Panc1 (cell line): ENCODE data around the gene HAGHL. TPM values are rescaled to one million over a fixed set of nuclear protein-coding genes. Genes with fewer than 3 reads are reported as not detected.

Experiments used
- ATAC-seq: fragments of 200-7000 bp; cut with Tn5 transposase; 2 replicates; pipeline ENCODE4 v1.9.1; 2020; ENCODE audit warnings: mild to moderate bottlenecking, moderate library complexity
- BruUV-seq: library from RNA; stranded (reverse); fragments of 400-500 nt; replicated peaks from 2 replicates; lab custom pipeline; 2021; lab: Mats Ljungman, UMichigan
- CTCF ChIA-PET: fragments of 300-600 bp; sonication (Branson Sonifier 250); formaldehyde crosslinking; loops from one replicate; lab custom pipeline; 2022; ENCODE audit warnings: antibody characterized with exemption; lab: Charles Lee
- POLR2A ChIA-PET: fragments of 300-600 bp; sonication (Branson Sonifier 250); formaldehyde crosslinking; loops from one replicate; lab custom pipeline; 2022; ENCODE audit warnings: antibody characterized with exemption; lab: Charles Lee
- DNase-seq: peaks from one replicate; pipeline ENCODE4 v3.0.0-alpha.2; 2010; ENCODE audit warnings: low read depth, low spot score
- H3K27ac ChIP-seq: 2 replicates; pipeline ENCODE4 v1.5.1; 2011; ENCODE audit warnings: mild to moderate bottlenecking, low read length, inconsistent platforms
- H3K27me3 ChIP-seq: fragments of 200-500 bp; sonication (Bioruptor generic); 2 replicates; pipeline ENCODE4 v1.6.0; 2014; ENCODE audit warnings: low read length, inconsistent platforms; ENCODE audit not compliant: control insufficient read depth, insufficient read depth
- H3K36me3 ChIP-seq: fragments of 200-500 bp; sonication (Bioruptor generic); 2 replicates; pipeline ENCODE4 v1.5.1; 2014; ENCODE audit warnings: inconsistent platforms, mild to moderate bottlenecking, low read length, moderate library complexity; ENCODE audit not compliant: control insufficient read depth, insufficient read depth
- H3K4me1 ChIP-seq: 2 replicates; pipeline ENCODE4 v1.5.1; 2011; ENCODE audit warnings: inconsistent platforms, mild to moderate bottlenecking, low read length, moderate library complexity; ENCODE audit not compliant: control insufficient read depth, insufficient read depth
- H3K4me3 ChIP-seq, 2 experiments: 2 replicates each; pipeline ENCODE4 v1.5.1; 2011 to 2012; ENCODE audit warnings: low read depth in 2 of 2, low read length in 2 of 2, mild to moderate bottlenecking in 2 of 2, inconsistent platforms in 1 of 2, moderate library complexity in 1 of 2
- H3K9me3 ChIP-seq: fragments of 200-500 bp; sonication (Bioruptor generic); 2 replicates; pipeline ENCODE4 v1.5.1; 2014; ENCODE audit warnings: low read depth, mild to moderate bottlenecking, inconsistent platforms, low read length, moderate library complexity; ENCODE audit not compliant: control insufficient read depth, insufficient read depth
- CTCF ChIP-seq: fragments of 450-650 bp; IDR thresholded peaks from 2 replicates; pipeline ENCODE4 v1.5.1; 2017; ENCODE audit warnings: mild to moderate bottlenecking
- POLR2AphosphoS5 ChIP-seq: IDR thresholded peaks from 2 replicates; pipeline ENCODE4 v1.6.1; 2012; ENCODE audit warnings: mild to moderate bottlenecking, low read depth, low read length, moderate library complexity
- SIN3A ChIP-seq: IDR thresholded peaks from 2 replicates; pipeline ENCODE4 v1.6.1; 2012; ENCODE audit warnings: low read depth, mild to moderate bottlenecking, low read length, moderate library complexity, borderline replicate concordance; ENCODE audit not compliant: insufficient read depth
- in situ Hi-C: cut with HindIII; loops from 2 replicates; pipeline ENCODE4 v1.10.0; 2016; ENCODE audit warnings: low sequenced_read_pairs, low pct_unique_long_range_greater_than_20kb
- intact Hi-C: fragments of 100-400 bp; cut with micrococcal nuclease; formaldehyde crosslinking; loops from one replicate; pipeline ENCODE4 v1.10.0; 2022; ENCODE audit not compliant: unreplicated experiment
- total RNA-seq: library from RNA; stranded (reverse); gene quantifications from one replicate; pipeline ENCODE4 v1.2.1, GENCODE V29; 2021; ENCODE audit not compliant: unreplicated experiment
- TF ChIP-seq, protein P1 (sequence below), 2 experiments: IDR thresholded peaks; 2 replicates each; pipeline ENCODE4 v1.6.1; 2011 to 2012; ENCODE audit warnings: low read depth in 2 of 2, control low read depth in 1 of 2, low read length in 1 of 2, mild to moderate bottlenecking in 1 of 2, moderate library complexity in 1 of 2; ENCODE audit not compliant: insufficient read depth in 1 of 2

Gene HAGHL
- total RNA-seq, 1 experiment from 2014 or later = 41.1 TPM

- DNase-seq = no peak
- BruUV-seq = no TSS peak
- no peaks in the 10 kb centered on the region for H3K27me3 ChIP-seq
- ChIA-PET POLR2A (no interaction called here), CTCF (no interaction called here)
- in situ Hi-C loops = no loop called here
- ATAC-seq = peak; percentile 43
- H3K4me3 ChIP-seq = peak within 1 kb of the TSS; percentile 66 to 71
- H3K27ac ChIP-seq = peak within 1 kb of the TSS; percentile 87
- peaks cover 21% of the 10 kb centered on the region for H3K4me1 ChIP-seq
- intact Hi-C loops = loop anchor here (10.0 kb wide), 1 partner anchor 1095 kb away; the partner anchor contains the start of genes EME2, MRPS34 and NME3
- H3K9me3 ChIP-seq = no peaks in the 10 kb centered on the region
- TF ChIP-seq POLR2AphosphoS5 (peak; percentile 53), SIN3A (0 out of 2 replicates have a peak, but pooled peaks have one; percentile 6)
- TF ChIP-seq, protein P1, sequence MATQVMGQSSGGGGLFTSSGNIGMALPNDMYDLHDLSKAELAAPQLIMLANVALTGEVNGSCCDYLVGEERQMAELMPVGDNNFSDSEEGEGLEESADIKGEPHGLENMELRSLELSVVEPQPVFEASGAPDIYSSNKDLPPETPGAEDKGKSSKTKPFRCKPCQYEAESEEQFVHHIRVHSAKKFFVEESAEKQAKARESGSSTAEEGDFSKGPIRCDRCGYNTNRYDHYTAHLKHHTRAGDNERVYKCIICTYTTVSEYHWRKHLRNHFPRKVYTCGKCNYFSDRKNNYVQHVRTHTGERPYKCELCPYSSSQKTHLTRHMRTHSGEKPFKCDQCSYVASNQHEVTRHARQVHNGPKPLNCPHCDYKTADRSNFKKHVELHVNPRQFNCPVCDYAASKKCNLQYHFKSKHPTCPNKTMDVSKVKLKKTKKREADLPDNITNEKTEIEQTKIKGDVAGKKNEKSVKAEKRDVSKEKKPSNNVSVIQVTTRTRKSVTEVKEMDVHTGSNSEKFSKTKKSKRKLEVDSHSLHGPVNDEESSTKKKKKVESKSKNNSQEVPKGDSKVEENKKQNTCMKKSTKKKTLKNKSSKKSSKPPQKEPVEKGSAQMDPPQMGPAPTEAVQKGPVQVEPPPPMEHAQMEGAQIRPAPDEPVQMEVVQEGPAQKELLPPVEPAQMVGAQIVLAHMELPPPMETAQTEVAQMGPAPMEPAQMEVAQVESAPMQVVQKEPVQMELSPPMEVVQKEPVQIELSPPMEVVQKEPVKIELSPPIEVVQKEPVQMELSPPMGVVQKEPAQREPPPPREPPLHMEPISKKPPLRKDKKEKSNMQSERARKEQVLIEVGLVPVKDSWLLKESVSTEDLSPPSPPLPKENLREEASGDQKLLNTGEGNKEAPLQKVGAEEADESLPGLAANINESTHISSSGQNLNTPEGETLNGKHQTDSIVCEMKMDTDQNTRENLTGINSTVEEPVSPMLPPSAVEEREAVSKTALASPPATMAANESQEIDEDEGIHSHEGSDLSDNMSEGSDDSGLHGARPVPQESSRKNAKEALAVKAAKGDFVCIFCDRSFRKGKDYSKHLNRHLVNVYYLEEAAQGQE (IDR thresholded peaks at IDR 0.05; ENCODE audit: insufficient read depth in 1 of 2, low read depth in 2 of 2, low read length in 1 of 2) = no peak
- peaks cover 5% of the 10 kb centered on the region; the same call in 1 of the 2 replicates for H3K36me3 ChIP-seq
These were observed 46.9 kb upstream of the HAGHL start, which contains the start of gene STUB1 for GRCh38 chr16:679814-680624. STUB1 (plus strand) TSS chr16:680410; CDS start chr16:680526, 116 bp downstream.

- no peak for ATAC-seq
- no TSS peak for BruUV-seq
- no peaks in the 10 kb centered on the region for H3K27me3 ChIP-seq
- H3K4me1 ChIP-seq = peaks cover 18% of the 10 kb centered on the region
- no peaks in the 10 kb centered on the region for H3K9me3 ChIP-seq
- peak overlapping the region; percentile 87 for H3K27ac ChIP-seq
- TF ChIP-seq CTCF (no peak), SIN3A (peak; percentile 31; the same call in 1 of the 2 replicates)
- POLR2A ChIA-PET = no interaction called here
- peak overlapping the region; percentile 66 to 71 for H3K4me3 ChIP-seq
- CTCF ChIA-PET = interaction anchor here (1.1 kb wide), 1 partner anchor 13 kb away, joined by 3 read pairs; the partner anchor contains the start of gene RHOT2
- intact Hi-C loops (loop anchor here (10.0 kb wide), 1 partner anchor 1094 kb away; the partner anchor contains the start of genes EME2, MRPS34 and NME3), in situ Hi-C loops (no loop called here)
- DNase-seq = no peak
- H3K36me3 ChIP-seq = peaks cover 5% of the 10 kb centered on the region; the same call in 1 of the 2 replicates
These were observed 46.3 kb upstream of the HAGHL start for GRCh38 chr16:680625-680945.
